Memory B cell (primary cell): ENCODE measurements around the gene EIF4E3.

Experiments used
- ATAC-seq: fragments of 150-1000 bp; cut with Tn5 transposase; 2 replicates; pipeline ENCODE4 v1.10.0; 2021; ENCODE audit warnings: low read depth, mild to moderate bottlenecking, moderate library complexity
- DNase-seq, 2 donors: peaks; one replicate each; pipeline ENCODE4 v3.0.0; 2022; ENCODE audit warnings: low spot score in 2 of 2
- H3K27ac Mint-ChIP-seq: one replicate; pipeline ENCODE4 v1.8.0; 2022; ENCODE audit warnings: mild to moderate bottlenecking, moderate library complexity, mixed read lengths
- H3K27me3 Mint-ChIP-seq: one replicate; pipeline ENCODE4 v1.8.0; 2022; ENCODE audit warnings: mixed read lengths
- H3K36me3 Mint-ChIP-seq: one replicate; pipeline ENCODE4 v1.8.0; 2022; ENCODE audit warnings: mild to moderate bottlenecking, mixed read lengths
- H3K4me1 Mint-ChIP-seq: one replicate; pipeline ENCODE4 v1.8.0; 2022; ENCODE audit warnings: mixed read lengths
- H3K4me3 Mint-ChIP-seq: one replicate; pipeline ENCODE4 v1.8.0; 2022; ENCODE audit warnings: mild to moderate bottlenecking, moderate library complexity, mixed read lengths
- H3K9me3 Mint-ChIP-seq: one replicate; pipeline ENCODE4 v1.8.0; 2022; ENCODE audit warnings: mixed read lengths

EIF4E3 gene

DNA sequence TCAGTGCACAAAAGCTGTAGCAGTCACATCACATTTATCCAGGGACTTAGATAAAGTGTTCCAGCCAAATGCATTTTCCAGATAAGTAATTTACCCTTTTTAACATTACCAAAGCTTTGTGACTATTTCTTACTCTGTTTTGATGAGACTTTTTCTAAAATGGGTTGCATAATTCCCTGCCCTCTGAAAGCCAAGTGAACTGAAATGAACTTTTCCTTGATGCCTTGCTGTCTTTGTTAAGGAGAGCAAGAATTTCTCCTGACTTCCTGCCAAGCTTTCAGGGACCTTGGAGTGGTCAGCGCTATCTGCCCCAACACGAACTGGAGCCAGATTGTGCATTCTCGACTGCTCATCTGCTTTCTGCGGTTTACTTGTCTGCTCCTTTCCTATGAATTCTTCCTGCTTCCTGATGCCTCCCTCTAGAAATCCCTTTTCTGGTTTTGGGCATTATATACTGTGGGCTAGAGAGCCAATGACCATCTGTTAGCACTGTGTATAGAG is 34.8 kb downstream of the EIF4E3 start:
- no peak for ATAC-seq
- H3K4me1 Mint-ChIP-seq, result no peaks in the 10 kb centered on the region
- no peak overlapping the region for H3K27ac Mint-ChIP-seq
- peaks cover 4% of the 10 kb centered on the region for H3K36me3 Mint-ChIP-seq
- peaks cover 3% of the 10 kb centered on the region for H3K27me3 Mint-ChIP-seq
- H3K4me3 Mint-ChIP-seq, result no peak overlapping the region
- peaks cover 2% of the 10 kb centered on the region for H3K9me3 Mint-ChIP-seq
- DNase-seq, result no peak

DNA sequence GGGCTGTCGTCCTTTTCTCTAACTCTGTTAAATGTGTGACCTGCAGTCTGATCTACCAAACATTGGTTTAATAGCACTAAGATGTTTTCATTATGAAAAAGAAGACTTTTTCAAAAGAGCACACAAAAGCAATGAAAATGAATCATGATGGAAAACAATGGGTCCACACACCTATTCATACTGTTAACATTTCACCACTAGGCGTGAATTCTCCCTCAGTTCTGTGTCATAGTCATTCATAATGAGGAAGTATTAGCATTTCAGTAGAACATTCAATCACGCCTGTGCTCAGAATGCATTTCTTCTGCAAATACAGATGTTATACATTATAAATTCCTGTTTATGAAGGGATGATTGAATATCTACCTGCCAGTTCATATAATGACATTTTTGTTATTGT is 35.9 kb downstream of the EIF4E3 start:
- Mint-ChIP-seq H3K27me3 (peaks cover 3% of the 10 kb centered on the region), H3K4me1 (no peaks in the 10 kb centered on the region), H3K4me3 (no peak overlapping the region), H3K27ac (no peak overlapping the region), H3K9me3 (peaks cover 2% of the 10 kb centered on the region), H3K36me3 (peaks cover 4% of the 10 kb centered on the region)
- no peak for DNase-seq
- ATAC-seq, result peak; percentile 48

DNA sequence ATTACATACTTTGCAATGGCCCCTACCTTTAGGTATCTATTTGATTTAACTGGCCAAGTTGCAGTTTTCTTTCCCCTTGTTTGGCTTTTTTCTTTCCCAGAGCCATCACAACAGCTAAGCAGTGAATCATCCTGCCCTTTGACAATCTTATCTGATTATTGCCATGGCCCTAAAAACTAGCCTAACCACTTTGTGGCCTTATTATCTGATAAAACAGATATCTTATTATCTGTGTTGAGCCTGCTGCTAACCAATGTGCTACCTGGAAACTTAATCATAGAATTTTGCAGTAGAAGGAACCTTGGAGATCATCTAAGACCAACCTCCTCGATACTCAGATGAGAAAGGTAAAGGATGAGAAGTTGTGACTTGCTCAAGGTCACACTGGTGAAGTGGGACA is 37.1 kb downstream of the EIF4E3 start:
- H3K36me3 Mint-ChIP-seq, result peaks cover 4% of the 10 kb centered on the region
- ATAC-seq (no peak), DNase-seq (no peak)
- no peak overlapping the region for H3K4me3 Mint-ChIP-seq
- no peaks in the 10 kb centered on the region for H3K4me1 Mint-ChIP-seq
- H3K27me3 Mint-ChIP-seq, result peaks cover 4% of the 10 kb centered on the region
- H3K27ac Mint-ChIP-seq, result no peak overlapping the region
- peaks cover 2% of the 10 kb centered on the region for H3K9me3 Mint-ChIP-seq

DNA sequence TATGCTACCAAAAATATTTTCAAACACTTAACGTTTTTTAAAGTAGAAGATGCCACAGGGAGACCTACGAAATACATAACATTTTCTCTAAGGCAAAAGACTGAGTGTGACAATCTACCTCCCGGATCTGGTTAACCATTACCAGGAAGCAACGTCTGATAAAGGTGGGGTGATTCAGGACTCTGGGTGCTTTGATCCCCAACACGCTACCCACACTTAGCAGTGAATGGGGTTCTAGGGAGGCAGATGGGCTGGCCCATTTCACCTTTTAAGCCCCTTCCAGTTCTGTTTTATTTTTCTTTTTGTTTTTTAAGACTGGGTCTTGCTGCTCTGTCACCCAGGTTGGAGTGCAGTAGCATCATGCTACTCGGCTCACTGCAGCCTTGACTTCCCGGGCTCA is 39.5 kb downstream of the EIF4E3 start:
- no peak for ATAC-seq

DNA sequence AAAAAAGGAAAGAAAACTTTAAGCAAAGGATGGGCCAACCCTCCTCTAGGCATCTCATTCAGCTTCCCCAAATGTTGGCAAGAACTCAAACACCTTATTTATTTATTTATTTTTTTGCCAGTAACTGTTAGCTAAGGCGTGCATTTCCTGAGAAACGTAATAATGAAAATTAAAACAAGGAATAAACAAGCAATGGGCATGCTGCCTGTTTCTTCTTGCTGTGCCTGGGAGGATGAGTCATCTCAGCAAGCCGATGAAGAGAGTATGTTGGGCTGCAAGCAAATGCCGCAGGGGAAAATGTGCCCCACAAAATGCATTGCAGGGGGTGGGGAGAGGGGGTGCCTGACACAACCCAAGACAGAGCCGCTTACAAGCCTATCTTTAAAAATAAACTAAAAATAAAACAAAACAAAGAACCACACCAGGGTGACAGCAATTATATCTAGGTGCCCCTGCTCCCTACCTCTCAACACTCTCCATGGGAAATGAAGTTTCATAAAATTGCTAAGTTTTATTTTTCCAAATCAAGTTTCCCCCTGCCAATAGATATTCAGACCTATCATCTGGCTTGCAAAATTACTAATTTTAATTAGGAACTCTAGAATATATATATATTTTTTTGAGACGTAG is 40.3 kb downstream of the EIF4E3 start:
- H3K36me3 Mint-ChIP-seq, result peaks cover 4% of the 10 kb centered on the region
- H3K4me1 Mint-ChIP-seq, result no peaks in the 10 kb centered on the region
- no peak overlapping the region for H3K27ac Mint-ChIP-seq
- DNase-seq (no peak), ATAC-seq (no peak)
- peaks cover 4% of the 10 kb centered on the region for H3K27me3 Mint-ChIP-seq
- no peak overlapping the region for H3K4me3 Mint-ChIP-seq
- H3K9me3 Mint-ChIP-seq, result peaks cover 2% of the 10 kb centered on the region

More for the DNA sequence above, 39.5 kb downstream of the EIF4E3 start:
- H3K36me3 Mint-ChIP-seq, result peaks cover 4% of the 10 kb centered on the region
- H3K4me1 Mint-ChIP-seq, result no peaks in the 10 kb centered on the region
- no peak for DNase-seq
- no peak overlapping the region for H3K4me3 Mint-ChIP-seq
- H3K27ac Mint-ChIP-seq, result no peak overlapping the region
- peaks cover 2% of the 10 kb centered on the region for H3K9me3 Mint-ChIP-seq
- peaks cover 4% of the 10 kb centered on the region for H3K27me3 Mint-ChIP-seq

DNA sequence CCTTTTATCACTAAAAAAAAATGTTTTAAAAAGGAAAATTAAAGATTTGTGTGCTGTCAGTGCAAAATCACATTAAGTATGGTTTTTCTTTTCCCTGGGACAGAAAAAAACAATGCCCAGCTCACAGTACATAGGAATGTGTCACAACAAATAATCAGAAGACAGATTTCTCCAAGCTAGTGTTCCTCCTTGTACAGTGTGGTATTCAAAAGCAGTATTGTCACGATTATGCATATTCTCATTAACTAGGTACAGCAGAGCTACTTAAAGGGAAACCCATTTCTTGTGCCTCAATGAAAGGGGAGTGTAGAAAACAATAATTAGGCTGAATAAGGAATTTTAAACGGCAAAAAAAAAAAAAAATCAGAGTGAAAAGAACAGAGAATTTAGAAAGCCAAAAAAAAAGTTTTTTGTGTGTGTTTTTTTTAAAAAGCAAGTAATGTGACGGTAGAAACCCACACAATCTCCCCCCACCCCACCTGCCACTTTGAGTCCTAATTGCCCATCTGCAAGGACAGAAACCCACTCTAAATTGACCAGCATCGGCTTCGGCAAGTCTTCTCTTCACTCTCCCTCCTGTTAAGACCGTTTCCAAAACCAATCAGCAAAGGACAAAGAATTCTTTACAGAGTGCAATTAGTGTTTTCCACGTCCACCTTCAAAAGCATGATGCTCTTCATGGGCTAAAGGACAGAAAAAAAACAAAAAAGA is 41.0 kb downstream of the EIF4E3 start:
- Mint-ChIP-seq H3K36me3 (peaks cover 4% of the 10 kb centered on the region), H3K4me3 (no peak overlapping the region), H3K4me1 (no peaks in the 10 kb centered on the region), H3K27ac (no peak overlapping the region), H3K9me3 (peaks cover 2% of the 10 kb centered on the region), H3K27me3 (peaks cover 4% of the 10 kb centered on the region)
- ATAC-seq, result no peak
- DNase-seq, result no peak

DNA sequence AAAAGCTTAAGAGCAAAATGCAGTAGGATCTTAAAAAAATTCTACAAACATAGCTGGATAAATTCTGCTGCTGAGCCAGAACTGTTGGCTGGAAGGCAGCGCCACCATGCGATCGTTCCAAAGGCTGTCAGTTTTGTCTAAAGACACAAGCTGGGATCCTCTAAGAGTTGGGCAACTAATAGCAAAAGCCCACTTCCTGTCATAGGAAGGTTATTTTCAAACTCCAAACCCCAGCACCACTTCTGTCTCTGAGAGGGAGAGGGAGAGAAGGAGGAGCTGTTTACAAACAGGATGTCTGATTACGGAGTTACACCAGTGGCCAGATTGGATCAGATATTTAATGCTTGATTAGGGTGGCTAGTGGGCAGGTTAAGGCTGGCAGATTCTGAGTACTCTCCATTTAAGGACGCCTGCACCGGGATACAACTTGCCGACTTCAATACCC is 44.0 kb downstream of the EIF4E3 start:
- Mint-ChIP-seq H3K4me1 (no peaks in the 10 kb centered on the region), H3K4me3 (no peak overlapping the region), H3K27me3 (peaks cover 5% of the 10 kb centered on the region), H3K9me3 (no peaks in the 10 kb centered on the region), H3K27ac (no peak overlapping the region), H3K36me3 (no peaks in the 10 kb centered on the region)
- no peak for DNase-seq
- ATAC-seq, result no peak

DNA sequence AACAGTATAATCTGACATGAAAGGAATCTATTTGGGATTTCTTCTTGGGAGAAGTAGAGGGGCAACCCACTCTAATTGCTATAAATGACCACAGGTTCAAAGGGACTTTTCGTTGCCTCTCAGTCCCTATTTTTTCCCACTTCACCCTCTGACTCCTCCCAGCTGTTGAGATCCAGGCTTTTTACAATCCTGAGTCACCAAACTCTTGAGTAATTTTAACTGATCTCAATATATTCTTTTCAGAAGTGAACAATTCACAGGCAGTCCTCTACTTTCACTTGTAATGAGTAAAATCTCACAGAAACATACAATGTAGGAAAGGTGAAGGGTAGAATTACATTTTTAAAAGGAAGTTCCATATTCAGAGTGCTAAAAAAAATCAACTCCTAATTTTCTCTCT is 44.6 kb downstream of the EIF4E3 start:
- no peaks in the 10 kb centered on the region for H3K9me3 Mint-ChIP-seq
- ATAC-seq, result no peak
- no peak overlapping the region for H3K27ac Mint-ChIP-seq

DNA sequence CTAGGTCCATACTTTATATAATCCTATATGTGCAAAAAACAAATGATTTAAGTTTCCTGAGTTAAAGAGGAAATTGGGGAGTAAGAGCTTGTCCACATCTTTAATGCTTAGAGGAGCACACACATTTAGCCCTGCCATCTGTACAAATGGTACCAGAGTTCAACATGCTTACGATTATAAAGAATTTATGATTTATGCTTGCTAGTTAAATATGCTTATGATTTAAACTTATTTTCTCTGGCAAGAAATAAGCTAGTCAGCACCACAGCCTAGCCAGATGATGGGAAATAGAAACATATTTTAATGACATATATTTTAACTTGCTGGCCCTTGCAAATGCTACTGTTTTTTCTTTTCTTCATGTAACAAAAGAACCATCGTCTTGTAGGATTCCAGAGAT is 48.3 kb downstream of the EIF4E3 start:
- DNase-seq (no peak), ATAC-seq (no peak)
- H3K9me3 Mint-ChIP-seq, result no peaks in the 10 kb centered on the region
- no peaks in the 10 kb centered on the region for H3K4me1 Mint-ChIP-seq
- no peak overlapping the region for H3K4me3 Mint-ChIP-seq
- H3K36me3 Mint-ChIP-seq, result no peaks in the 10 kb centered on the region
- no peak overlapping the region for H3K27ac Mint-ChIP-seq
- peaks cover 7% of the 10 kb centered on the region for H3K27me3 Mint-ChIP-seq

More for the DNA sequence above, 44.6 kb downstream of the EIF4E3 start:
- H3K4me3 Mint-ChIP-seq, result no peak overlapping the region
- no peaks in the 10 kb centered on the region for H3K36me3 Mint-ChIP-seq
- no peak for DNase-seq
- no peaks in the 10 kb centered on the region for H3K4me1 Mint-ChIP-seq
- peaks cover 5% of the 10 kb centered on the region for H3K27me3 Mint-ChIP-seq

DNA sequence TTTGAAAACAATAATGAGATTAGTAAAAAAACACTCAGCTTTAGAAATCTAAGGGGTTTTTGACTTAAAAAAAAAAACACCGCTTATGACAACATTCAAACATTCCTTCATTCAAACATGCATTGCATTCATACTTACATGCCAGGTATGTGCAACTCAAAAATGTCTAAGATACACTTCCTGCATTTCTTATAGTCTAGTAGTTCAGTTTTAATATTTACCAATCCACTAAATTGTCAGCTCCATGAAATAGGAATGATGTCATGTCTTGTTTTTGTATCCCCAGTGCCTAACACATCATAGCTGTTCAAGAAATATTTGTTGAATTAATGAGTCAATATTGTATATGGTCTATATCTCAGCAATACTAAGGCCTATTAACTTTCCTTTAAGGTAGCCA is 51.7 kb downstream of the EIF4E3 start:
- Mint-ChIP-seq H3K27me3 (peaks cover 7% of the 10 kb centered on the region), H3K4me3 (no peak overlapping the region), H3K27ac (no peak overlapping the region), H3K4me1 (no peaks in the 10 kb centered on the region), H3K36me3 (no peaks in the 10 kb centered on the region), H3K9me3 (no peaks in the 10 kb centered on the region)
- ATAC-seq, result no peak
- no peak for DNase-seq

DNA sequence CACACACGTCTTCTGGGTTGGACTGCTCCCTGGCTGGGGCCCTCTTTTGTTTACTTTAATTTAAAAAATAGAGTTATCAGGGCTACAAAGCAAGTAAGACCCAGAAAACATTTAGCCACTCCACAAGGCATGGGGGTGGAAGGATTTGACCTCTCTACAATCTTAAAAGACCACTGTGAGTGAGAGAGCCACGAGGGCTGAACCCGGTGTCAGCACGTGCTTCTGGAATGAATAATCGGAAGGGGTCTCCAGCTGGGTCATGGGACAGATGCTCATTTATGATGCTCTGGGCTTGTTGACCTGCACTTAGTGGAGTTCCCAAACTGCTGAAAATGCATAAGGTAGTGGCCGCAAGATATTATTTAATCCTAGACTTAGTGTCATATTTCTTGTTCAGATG is 52.4 kb downstream of the EIF4E3 start:
- no peaks in the 10 kb centered on the region for H3K36me3 Mint-ChIP-seq
- ATAC-seq (no peak), DNase-seq (no peak)
- H3K4me3 Mint-ChIP-seq, result no peak overlapping the region
- H3K4me1 Mint-ChIP-seq, result no peaks in the 10 kb centered on the region
- H3K27me3 Mint-ChIP-seq, result peaks cover 7% of the 10 kb centered on the region
- H3K27ac Mint-ChIP-seq, result no peak overlapping the region
- no peaks in the 10 kb centered on the region for H3K9me3 Mint-ChIP-seq

DNA sequence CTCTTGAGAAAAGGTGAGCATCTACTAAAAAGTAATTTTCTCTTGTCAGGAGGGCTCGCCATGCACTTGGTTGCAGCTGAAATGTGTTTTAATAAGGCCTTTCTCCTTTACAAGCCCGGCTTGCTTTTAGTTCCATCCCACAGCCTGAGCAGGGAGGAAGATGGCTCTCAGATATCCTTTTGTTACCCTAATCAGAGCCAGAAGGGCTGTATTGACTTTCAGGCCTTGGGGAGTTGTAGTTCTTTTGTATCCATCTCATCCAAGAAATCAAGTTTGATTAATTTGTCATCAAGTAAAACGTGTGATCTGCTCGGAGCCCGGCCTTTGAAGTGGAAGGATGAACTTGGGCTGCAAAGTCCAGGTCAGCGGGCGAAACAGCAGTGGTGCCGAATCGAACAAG is 52.9 kb downstream of the EIF4E3 start:
- no peaks in the 10 kb centered on the region for H3K36me3 Mint-ChIP-seq

DNA sequence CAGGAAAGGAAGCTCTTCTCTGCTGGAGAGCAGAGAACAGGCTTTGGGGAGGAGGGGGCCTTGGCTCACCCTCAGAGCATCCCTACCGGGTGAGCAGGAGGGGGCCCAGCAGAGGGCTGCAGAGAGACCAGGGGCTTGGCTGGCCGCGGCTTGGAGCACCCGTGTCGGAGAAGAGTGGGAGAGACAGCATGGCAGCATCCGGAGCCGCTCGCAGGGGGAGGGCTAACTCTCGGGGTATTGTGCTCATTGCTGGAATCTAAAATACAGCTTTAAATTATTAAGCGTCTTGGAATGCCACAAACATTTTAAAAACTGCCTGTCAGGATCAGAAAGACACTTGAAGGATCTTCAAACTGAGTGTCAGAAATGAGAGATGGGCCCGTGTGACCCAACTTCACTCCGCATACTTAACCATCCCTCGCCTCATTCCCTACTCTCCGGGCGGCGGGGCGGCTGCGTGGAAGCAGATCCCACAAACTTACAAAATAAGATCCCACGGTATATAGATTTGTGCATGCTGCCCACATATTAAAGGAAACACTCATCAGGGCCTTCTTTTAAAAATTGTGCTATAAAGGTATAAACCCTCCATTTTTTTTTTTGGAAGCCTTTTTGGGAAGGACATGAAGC is 53.9 kb downstream of the EIF4E3 start:
- no peaks in the 10 kb centered on the region for H3K4me1 Mint-ChIP-seq
- no peaks in the 10 kb centered on the region for H3K36me3 Mint-ChIP-seq
- no peak for DNase-seq
- no peak overlapping the region for H3K27ac Mint-ChIP-seq
- H3K27me3 Mint-ChIP-seq, result peaks cover 3% of the 10 kb centered on the region
- no peaks in the 10 kb centered on the region for H3K9me3 Mint-ChIP-seq
- H3K4me3 Mint-ChIP-seq, result no peak overlapping the region
- no peak for ATAC-seq

More for the DNA sequence above, 52.9 kb downstream of the EIF4E3 start:
- H3K4me3 Mint-ChIP-seq, result no peak overlapping the region
- no peak overlapping the region for H3K27ac Mint-ChIP-seq
- no peaks in the 10 kb centered on the region for H3K4me1 Mint-ChIP-seq
- no peak for ATAC-seq
- DNase-seq, result no peak
- no peaks in the 10 kb centered on the region for H3K9me3 Mint-ChIP-seq
- H3K27me3 Mint-ChIP-seq, result peaks cover 4% of the 10 kb centered on the region

DNA sequence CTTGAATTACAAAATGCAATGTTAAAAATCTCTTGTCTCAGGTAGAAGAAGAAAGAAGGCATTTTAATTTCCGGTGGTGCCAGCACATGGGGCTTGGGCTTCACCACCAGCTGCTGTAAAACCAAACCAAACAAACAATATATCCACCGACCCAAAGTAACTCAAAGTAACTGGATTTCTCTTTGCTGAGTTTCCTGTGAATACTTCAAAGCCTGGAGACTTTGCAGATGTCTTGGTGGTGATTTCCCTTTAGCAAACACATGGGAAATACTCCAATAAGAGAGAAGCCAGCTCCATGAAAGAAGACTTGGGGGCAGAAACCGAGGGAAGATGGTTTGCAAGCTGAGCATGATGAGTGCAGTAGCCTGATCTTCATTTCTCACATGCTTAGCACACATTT is 62.6 kb downstream of the EIF4E3 start:
- H3K27ac Mint-ChIP-seq, result no peak overlapping the region
- peaks cover 9% of the 10 kb centered on the region for H3K9me3 Mint-ChIP-seq
- H3K27me3 Mint-ChIP-seq, result peaks cover 17% of the 10 kb centered on the region
- H3K36me3 Mint-ChIP-seq, result peaks cover 10% of the 10 kb centered on the region
- H3K4me1 Mint-ChIP-seq, result no peaks in the 10 kb centered on the region
- no peak overlapping the region for H3K4me3 Mint-ChIP-seq
- no peak for ATAC-seq
- no peak for DNase-seq
